Nephron progenitor cell (in vitro differentiated cells): ENCODE results near the gene NEMP1.
A peak's percentile ranks its signal among the peaks of the same experiment; 100 is the strongest.

Experiments used
- DNase-seq: peaks from one replicate; pipeline ENCODE4 v3.0.0; 2021
- H3K27ac Mint-ChIP-seq: 2 replicates; pipeline ENCODE4 v1.8.0; 2021; ENCODE audit warnings: mild to moderate bottlenecking, moderate library complexity, mixed read lengths
- H3K27me3 Mint-ChIP-seq: 2 replicates; pipeline ENCODE4 v1.8.0; 2021; ENCODE audit warnings: mild to moderate bottlenecking, low read depth, mixed read lengths; ENCODE audit not compliant: poor library complexity
- H3K36me3 Mint-ChIP-seq: 2 replicates; pipeline ENCODE4 v1.8.0; 2021; ENCODE audit warnings: low read depth, mixed read lengths
- H3K4me1 Mint-ChIP-seq: 2 replicates; pipeline ENCODE4 v1.8.0; 2021; ENCODE audit warnings: mixed read lengths
- H3K4me3 Mint-ChIP-seq: 2 replicates; pipeline ENCODE4 v1.8.0; 2021; ENCODE audit warnings: mild to moderate bottlenecking, moderate library complexity, mixed read lengths
- H3K9me3 Mint-ChIP-seq: 2 replicates; pipeline ENCODE4 v1.8.0; 2021; ENCODE audit warnings: mild to moderate bottlenecking, moderate library complexity, mixed read lengths
- TF ChIP-seq, protein P1 (sequence below): fragments of 200-600 bp; sonication (generic); IDR thresholded peaks from 2 replicates; pipeline ENCODE4 v1.5.0; 2021; ENCODE audit warnings: antibody characterized with exemption

Gene NEMP1

DNA sequence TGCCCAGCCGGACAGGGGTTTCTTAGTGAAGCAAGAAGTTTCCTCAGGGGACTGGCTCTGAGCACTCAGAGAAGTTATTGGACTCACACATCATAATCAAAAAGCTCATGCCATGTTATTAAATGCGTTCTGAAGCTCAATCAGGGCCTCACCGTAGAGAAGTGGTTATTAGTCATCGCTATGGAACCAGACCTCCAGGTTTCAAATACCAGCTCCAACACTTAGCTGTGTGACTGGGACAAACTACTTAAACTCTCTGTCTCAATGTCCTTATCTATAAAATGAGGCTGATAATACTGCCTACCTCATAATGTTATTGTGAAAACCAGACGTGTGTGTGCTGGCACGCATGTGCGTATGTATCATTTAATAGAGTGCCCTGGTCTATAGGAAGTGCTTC is 25.3 kb upstream of the NEMP1 start:
- Mint-ChIP-seq H3K9me3 (no peaks in the 10 kb centered on the region), H3K27me3 (no peaks in the 10 kb centered on the region), H3K27ac (no peak overlapping the region), H3K36me3 (peaks cover 55% of the 10 kb centered on the region), H3K4me3 (no peak overlapping the region), H3K4me1 (peaks cover 28% of the 10 kb centered on the region)
- TF ChIP-seq, protein P1, sequence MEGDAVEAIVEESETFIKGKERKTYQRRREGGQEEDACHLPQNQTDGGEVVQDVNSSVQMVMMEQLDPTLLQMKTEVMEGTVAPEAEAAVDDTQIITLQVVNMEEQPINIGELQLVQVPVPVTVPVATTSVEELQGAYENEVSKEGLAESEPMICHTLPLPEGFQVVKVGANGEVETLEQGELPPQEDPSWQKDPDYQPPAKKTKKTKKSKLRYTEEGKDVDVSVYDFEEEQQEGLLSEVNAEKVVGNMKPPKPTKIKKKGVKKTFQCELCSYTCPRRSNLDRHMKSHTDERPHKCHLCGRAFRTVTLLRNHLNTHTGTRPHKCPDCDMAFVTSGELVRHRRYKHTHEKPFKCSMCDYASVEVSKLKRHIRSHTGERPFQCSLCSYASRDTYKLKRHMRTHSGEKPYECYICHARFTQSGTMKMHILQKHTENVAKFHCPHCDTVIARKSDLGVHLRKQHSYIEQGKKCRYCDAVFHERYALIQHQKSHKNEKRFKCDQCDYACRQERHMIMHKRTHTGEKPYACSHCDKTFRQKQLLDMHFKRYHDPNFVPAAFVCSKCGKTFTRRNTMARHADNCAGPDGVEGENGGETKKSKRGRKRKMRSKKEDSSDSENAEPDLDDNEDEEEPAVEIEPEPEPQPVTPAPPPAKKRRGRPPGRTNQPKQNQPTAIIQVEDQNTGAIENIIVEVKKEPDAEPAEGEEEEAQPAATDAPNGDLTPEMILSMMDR, result no peak
- DNase-seq, result no peak

DNA sequence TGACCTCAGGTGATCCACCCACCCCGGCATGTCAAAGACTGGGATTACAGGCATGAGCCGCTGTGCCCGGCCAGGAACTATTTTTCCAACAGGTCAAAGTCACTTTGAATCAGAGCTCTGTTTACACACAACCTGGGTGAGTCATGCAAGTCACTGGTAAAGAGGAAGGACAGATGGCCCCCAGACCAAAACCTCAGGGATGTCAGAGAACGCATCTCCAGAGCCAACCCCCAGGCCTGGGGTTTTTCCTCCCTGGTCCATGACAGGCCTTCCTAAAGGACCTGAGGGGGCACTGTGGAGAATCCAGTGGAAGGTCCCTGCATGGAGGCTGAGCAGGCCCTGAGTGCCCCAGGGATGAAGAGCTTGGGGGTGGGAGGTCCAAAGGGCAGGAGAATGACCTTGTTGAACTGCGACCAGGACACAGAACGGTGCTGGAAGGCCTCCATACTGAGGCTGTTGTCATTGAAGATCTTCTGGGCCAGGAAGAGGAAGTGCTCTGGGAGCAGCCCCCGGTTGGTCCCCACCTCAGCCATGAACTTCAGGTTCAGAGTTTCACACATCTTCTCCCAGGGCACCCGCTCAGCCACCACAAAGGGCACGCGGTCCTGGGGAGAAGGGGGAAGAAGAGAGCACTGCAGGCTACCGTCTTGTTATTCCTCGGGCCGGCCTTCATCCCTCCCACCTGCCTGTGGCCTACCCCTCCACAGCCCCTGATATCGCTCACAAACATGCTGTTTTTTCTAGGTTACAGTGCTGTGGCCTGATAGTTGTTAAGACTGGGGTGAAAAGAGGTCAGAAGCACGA is 23.5 kb upstream of the NEMP1 start:
- Mint-ChIP-seq H3K27ac (peak overlapping the region; percentile 36), H3K27me3 (no peaks in the 10 kb centered on the region)
- TF ChIP-seq, protein P1, result no peak

GRCh38 chr12:57099766-57100165 is 21.2 kb upstream of the NEMP1 start:
- peaks cover 58% of the 10 kb centered on the region for H3K36me3 Mint-ChIP-seq
- H3K27me3 Mint-ChIP-seq, result no peaks in the 10 kb centered on the region
- H3K4me1 Mint-ChIP-seq, result peaks cover 25% of the 10 kb centered on the region
- TF ChIP-seq, protein P1, result no peak
- DNase-seq, result no peak
- no peak overlapping the region for H3K4me3 Mint-ChIP-seq
- peak overlapping the region; percentile 85 for H3K27ac Mint-ChIP-seq
- no peaks in the 10 kb centered on the region for H3K9me3 Mint-ChIP-seq

More for the DNA sequence above, 23.5 kb upstream of the NEMP1 start:
- DNase-seq, result no peak
- Mint-ChIP-seq H3K4me1 (peaks cover 10% of the 10 kb centered on the region), H3K4me3 (no peak overlapping the region), H3K9me3 (no peaks in the 10 kb centered on the region), H3K36me3 (peaks cover 51% of the 10 kb centered on the region)

GRCh38 chr12:57099047-57099714 is 20.6 kb upstream of the NEMP1 start:
- no peak overlapping the region for H3K27ac Mint-ChIP-seq
- peaks cover 31% of the 10 kb centered on the region for H3K4me1 Mint-ChIP-seq
- no peaks in the 10 kb centered on the region for H3K27me3 Mint-ChIP-seq
- H3K36me3 Mint-ChIP-seq, result peaks cover 54% of the 10 kb centered on the region
- H3K4me3 Mint-ChIP-seq, result no peak overlapping the region
- H3K9me3 Mint-ChIP-seq, result no peaks in the 10 kb centered on the region
- DNase-seq, result no peak
- TF ChIP-seq, protein P1, result no peak

GRCh38 chr12:57098546-57098945 is 20.0 kb upstream of the NEMP1 start:
- Mint-ChIP-seq H3K36me3 (peaks cover 48% of the 10 kb centered on the region), H3K4me3 (no peak overlapping the region)
- no peak for DNase-seq

More at GRCh38 chr12:57098546-57098945, 20.0 kb upstream of the NEMP1 start:
- TF ChIP-seq, protein P1, result no peak
- Mint-ChIP-seq H3K27ac (no peak overlapping the region), H3K27me3 (no peaks in the 10 kb centered on the region), H3K4me1 (peaks cover 37% of the 10 kb centered on the region), H3K9me3 (no peaks in the 10 kb centered on the region)
